ENCODE data around the gene HSPH1.

The HSPH1 gene

DNA sequence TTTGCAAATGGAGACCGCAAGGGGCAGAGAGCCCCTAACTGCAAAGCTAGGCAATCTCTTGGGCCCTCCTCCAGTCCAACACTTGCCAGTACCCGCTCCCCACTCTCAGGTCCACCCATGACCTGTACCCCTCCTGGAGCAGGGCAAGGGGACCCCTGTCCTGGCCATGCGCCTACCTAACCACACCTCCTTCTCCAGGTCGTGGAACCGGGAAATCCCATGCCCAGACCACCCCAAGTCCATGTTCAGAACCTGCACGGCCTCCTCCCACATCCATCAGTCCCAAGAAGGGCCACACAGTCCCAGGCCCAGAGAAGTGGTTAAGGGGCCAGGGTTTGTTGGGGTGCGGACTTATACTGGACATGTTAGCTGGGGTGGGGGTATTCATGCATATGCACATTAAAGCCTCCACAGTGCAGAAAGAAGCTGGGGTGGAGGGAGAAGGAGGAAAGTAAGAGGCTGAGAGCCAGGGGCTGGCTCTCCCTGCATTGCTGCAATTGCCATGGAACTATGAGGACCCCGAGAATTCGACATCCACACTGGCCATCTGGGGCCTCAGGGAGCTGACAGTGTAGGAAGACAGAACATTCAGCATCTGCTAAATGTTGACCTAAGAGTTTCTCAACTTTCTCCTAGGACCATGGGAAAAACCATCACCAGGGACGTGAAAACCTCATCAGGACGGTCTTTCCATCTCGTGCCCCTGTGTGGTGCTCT lies 39.0 kb downstream of the HSPH1 start:
- H3K9ac ChIP-seq (ENCODE audit: low read length): no peak overlapping the region
- no peaks in the 10 kb centered on the region for H3K36me3 ChIP-seq (ENCODE audit: control insufficient read depth, low read depth, low read length)
- H3K4me3 ChIP-seq (ENCODE audit: low read length): no peak overlapping the region
- no peaks in the 10 kb centered on the region for H3K27me3 ChIP-seq (ENCODE audit: control insufficient read depth, insufficient read depth, low read length)
- H3K9me3 ChIP-seq (ENCODE audit: control insufficient read depth, low read depth, low read length): no peaks in the 10 kb centered on the region
- no peak overlapping the region for H3K27ac ChIP-seq (ENCODE audit: low read length)
- no peaks in the 10 kb centered on the region for H3K4me1 ChIP-seq (ENCODE audit: control insufficient read depth, low read depth, low read length)

DNA sequence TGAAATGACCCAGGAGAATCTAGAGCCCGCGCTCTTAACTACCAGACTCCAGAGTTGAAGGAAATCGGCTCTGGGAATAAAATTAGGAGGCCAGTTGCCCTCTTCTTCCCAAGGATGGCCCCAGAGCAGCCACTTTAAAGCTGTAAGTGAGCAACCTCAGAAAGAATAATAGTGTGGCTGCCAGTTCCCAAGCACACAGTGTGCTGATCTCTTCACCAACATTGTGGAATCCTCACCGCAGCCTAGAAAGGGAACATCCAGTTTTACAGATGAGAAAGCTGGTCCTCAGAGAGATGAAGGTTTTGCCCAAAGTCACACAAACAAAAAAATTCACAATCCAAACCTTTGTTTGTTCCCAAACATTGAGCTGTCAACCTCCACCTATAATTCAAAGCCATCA lies 39.6 kb downstream of the HSPH1 start:
- Histone ChIP-seq H3K27me3 (ENCODE audit: control insufficient read depth, insufficient read depth, low read length) (no peaks in the 10 kb centered on the region), H3K27ac (ENCODE audit: low read length) (no peak overlapping the region), H3K9ac (ENCODE audit: low read length) (no peak overlapping the region), H3K9me3 (ENCODE audit: control insufficient read depth, low read depth, low read length) (no peaks in the 10 kb centered on the region), H3K4me3 (ENCODE audit: low read length) (no peak overlapping the region), H3K36me3 (ENCODE audit: control insufficient read depth, low read depth, low read length) (no peaks in the 10 kb centered on the region), H3K4me1 (ENCODE audit: control insufficient read depth, low read depth, low read length) (no peaks in the 10 kb centered on the region)

DNA sequence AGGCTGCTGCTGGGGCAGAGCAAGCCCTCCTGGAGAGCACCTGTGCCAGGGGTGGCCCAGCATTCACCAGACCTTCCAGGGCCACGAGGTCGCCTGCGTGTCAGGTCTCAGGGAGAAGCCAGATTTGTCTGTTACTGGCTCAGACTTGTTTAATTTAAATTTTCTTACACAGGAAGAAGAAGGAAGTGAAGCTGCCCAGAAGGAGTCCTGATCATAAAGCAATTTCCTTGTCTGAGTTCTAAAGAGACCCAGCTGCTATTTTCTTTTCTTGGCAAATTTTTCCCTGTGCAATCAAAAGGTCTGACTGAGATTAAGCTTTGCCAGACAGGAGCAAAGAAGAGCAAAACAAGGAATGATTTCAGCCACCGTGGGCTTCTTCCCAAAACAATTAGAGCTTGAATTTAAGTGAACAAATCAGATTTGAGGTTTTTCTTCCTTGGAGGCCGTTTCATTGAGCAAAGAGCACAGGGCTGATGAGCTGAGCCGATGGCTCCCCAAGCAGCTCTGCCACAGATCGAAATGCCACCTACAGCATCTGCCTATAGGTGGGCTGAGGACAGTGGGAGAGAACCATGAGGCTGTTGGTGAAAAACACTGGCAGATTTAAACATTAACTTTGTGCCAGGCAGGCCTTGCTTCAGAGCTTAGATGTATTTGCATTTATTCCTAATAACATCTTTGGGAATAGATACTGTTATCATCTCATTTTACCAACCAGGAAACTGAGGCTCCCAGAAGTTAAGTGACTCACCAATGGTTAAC lies 40.1 kb downstream of the HSPH1 start:
- no peak overlapping the region for H3K9ac ChIP-seq (ENCODE audit: low read length)
- H3K27me3 ChIP-seq (ENCODE audit: control insufficient read depth, insufficient read depth, low read length): no peaks in the 10 kb centered on the region
- no peaks in the 10 kb centered on the region for H3K36me3 ChIP-seq (ENCODE audit: control insufficient read depth, low read depth, low read length)
- no peaks in the 10 kb centered on the region for H3K4me1 ChIP-seq (ENCODE audit: control insufficient read depth, low read depth, low read length)
- H3K27ac ChIP-seq (ENCODE audit: low read length): no peak overlapping the region
- H3K9me3 ChIP-seq (ENCODE audit: control insufficient read depth, low read depth, low read length): no peaks in the 10 kb centered on the region
- no peak overlapping the region for H3K4me3 ChIP-seq (ENCODE audit: low read length)

DNA sequence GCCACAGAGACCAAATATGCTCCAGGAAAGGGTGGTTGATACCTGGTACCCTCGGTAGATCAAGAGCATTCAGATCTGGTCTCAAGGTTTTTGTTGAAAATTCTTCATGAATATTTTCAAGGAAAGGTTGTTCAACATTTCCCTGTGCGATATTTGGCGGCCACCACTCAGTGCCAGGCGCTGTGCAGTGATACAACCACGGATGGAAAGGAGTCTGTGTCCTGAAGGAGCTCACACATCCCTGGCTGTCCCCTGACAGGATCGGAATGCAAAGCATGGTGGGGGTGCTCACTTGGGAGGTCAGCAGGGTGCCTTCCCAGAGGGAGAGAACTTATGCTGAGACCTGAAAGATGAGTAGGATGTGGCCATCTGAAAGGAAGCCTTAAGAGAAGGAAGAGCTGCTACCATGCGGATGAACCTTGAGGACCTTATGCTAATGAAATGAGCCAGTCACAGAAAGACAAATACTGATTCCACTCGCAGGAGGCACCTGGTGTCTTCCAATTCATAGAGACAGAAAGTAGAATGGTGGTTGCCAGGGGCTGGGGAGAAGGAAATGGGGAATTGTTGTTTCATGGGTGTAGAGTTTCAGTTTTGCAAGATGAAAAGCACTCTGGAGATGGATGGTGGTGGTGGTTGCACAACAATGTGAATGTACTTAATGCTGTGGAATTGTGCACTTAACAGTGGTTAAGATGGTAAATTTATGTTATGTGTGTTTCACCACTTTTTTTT lies 41.6 kb downstream of the HSPH1 start:
- H3K9me3 ChIP-seq (ENCODE audit: control insufficient read depth, low read depth, low read length): no peaks in the 10 kb centered on the region
- H3K36me3 ChIP-seq (ENCODE audit: control insufficient read depth, low read depth, low read length): no peaks in the 10 kb centered on the region
- no peaks in the 10 kb centered on the region for H3K27me3 ChIP-seq (ENCODE audit: control insufficient read depth, insufficient read depth, low read length)
- no peak overlapping the region for H3K27ac ChIP-seq (ENCODE audit: low read length)
- no peaks in the 10 kb centered on the region for H3K4me1 ChIP-seq (ENCODE audit: control insufficient read depth, low read depth, low read length)
- H3K4me3 ChIP-seq (ENCODE audit: low read length): no peak overlapping the region
- no peak overlapping the region for H3K9ac ChIP-seq (ENCODE audit: low read length)

DNA sequence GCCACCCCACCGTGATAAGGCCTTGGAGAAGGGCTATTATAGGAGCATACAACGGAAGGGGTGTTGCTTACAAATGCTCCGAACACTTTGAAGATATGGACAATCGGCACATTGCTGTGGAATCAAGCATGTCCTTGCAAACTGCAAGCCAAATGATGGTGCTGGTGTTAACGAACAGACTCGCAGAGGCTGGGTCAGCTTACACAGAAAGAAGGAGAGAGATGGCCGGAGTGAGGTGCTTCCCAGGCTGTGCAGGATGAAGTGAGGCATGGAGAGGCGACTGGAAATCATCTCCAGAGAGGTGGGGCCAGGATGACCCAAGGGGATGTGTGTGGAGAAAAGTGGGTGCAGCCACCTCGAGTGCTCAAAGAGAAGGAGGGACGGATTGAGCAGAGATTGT lies 42.2 kb downstream of the HSPH1 start:
- H3K27me3 ChIP-seq (ENCODE audit: control insufficient read depth, insufficient read depth, low read length): no peaks in the 10 kb centered on the region
- no peak overlapping the region for H3K4me3 ChIP-seq (ENCODE audit: low read length)
- no peaks in the 10 kb centered on the region for H3K9me3 ChIP-seq (ENCODE audit: control insufficient read depth, low read depth, low read length)
- H3K27ac ChIP-seq (ENCODE audit: low read length): no peak overlapping the region
- no peaks in the 10 kb centered on the region for H3K4me1 ChIP-seq (ENCODE audit: control insufficient read depth, low read depth, low read length)
- no peaks in the 10 kb centered on the region for H3K36me3 ChIP-seq (ENCODE audit: control insufficient read depth, low read depth, low read length)
- H3K9ac ChIP-seq (ENCODE audit: low read length): no peak overlapping the region

DNA sequence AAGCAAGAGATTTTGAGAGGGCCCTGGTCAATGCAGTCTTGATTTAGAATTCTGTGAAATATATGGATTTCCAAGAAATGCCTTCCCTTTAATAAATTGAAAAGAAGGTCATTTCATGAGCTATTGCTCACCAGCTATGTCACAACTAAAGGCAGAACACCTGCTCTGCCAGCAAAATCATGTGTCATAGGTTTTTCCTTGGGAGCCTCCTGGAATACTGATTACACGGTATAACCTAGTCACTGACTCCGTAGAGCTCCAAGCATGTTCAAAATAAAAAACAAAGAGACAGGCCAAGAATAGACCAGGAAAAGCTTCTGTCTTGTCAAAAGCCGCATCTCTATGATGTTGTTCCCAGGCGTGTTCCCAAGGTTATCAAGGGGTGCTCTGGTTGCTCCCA lies 45.5 kb downstream of the HSPH1 start:
- no peaks in the 10 kb centered on the region for H3K9me3 ChIP-seq (ENCODE audit: control insufficient read depth, low read depth, low read length)
- no peak overlapping the region for H3K27ac ChIP-seq (ENCODE audit: low read length)
- H3K4me1 ChIP-seq (ENCODE audit: control insufficient read depth, low read depth, low read length): no peaks in the 10 kb centered on the region
- no peak overlapping the region for H3K4me3 ChIP-seq (ENCODE audit: low read length)
- H3K9ac ChIP-seq (ENCODE audit: low read length): no peak overlapping the region
- no peaks in the 10 kb centered on the region for H3K27me3 ChIP-seq (ENCODE audit: control insufficient read depth, insufficient read depth, low read length)
- no peaks in the 10 kb centered on the region for H3K36me3 ChIP-seq (ENCODE audit: control insufficient read depth, low read depth, low read length)

DNA sequence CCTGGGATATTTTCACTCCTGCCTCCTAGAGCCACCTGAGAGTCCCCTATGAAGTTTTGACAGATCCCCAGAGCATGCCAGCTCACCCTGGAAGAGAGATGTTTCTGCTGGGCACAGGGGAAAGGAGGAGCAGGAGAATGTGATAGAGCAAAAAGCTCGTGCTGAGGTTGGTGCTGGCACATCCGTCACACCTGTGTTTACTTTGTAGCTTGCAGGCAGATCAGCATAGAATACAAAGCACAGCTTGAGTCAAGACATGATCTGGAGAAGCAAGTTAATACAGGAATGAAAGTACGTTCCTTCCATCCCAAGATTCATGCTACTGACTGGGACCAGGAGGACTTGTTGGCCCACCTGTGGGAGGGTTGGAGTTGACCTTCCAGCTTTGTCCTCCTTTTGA lies 46.1 kb downstream of the HSPH1 start:
- Histone ChIP-seq H3K4me3 (ENCODE audit: low read length) (no peak overlapping the region), H3K36me3 (ENCODE audit: control insufficient read depth, low read depth, low read length) (no peaks in the 10 kb centered on the region), H3K27ac (ENCODE audit: low read length) (no peak overlapping the region), H3K9ac (ENCODE audit: low read length) (no peak overlapping the region), H3K27me3 (ENCODE audit: control insufficient read depth, insufficient read depth, low read length) (no peaks in the 10 kb centered on the region), H3K4me1 (ENCODE audit: control insufficient read depth, low read depth, low read length) (no peaks in the 10 kb centered on the region), H3K9me3 (ENCODE audit: control insufficient read depth, low read depth, low read length) (no peaks in the 10 kb centered on the region)

DNA sequence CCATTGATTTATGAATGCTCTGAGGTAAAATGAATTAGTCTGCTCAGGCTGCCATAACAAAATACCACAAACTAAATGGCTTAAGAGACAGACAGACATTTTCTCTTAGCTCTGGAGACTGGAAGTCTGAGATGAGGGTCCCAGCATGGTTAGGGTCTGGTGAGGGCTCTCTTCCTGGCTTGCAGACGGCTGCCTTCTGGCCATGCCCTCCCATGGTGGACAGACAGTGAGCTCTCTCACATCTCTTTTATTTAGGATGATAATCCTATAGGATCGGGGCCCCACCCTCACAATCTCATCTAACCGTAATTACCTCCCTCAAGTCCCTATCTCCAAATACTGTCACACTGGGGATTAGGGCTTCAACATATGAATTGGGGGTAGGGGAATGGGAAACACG lies 47.1 kb downstream of the HSPH1 start:
- no peaks in the 10 kb centered on the region for H3K36me3 ChIP-seq (ENCODE audit: control insufficient read depth, low read depth, low read length)
- H3K4me1 ChIP-seq (ENCODE audit: control insufficient read depth, low read depth, low read length): no peaks in the 10 kb centered on the region
- no peak overlapping the region for H3K9ac ChIP-seq (ENCODE audit: low read length)
- no peak overlapping the region for H3K27ac ChIP-seq (ENCODE audit: low read length)
- H3K4me3 ChIP-seq (ENCODE audit: low read length): no peak overlapping the region
- H3K9me3 ChIP-seq (ENCODE audit: control insufficient read depth, low read depth, low read length): no peaks in the 10 kb centered on the region
- H3K27me3 ChIP-seq (ENCODE audit: control insufficient read depth, insufficient read depth, low read length): no peaks in the 10 kb centered on the region

DNA sequence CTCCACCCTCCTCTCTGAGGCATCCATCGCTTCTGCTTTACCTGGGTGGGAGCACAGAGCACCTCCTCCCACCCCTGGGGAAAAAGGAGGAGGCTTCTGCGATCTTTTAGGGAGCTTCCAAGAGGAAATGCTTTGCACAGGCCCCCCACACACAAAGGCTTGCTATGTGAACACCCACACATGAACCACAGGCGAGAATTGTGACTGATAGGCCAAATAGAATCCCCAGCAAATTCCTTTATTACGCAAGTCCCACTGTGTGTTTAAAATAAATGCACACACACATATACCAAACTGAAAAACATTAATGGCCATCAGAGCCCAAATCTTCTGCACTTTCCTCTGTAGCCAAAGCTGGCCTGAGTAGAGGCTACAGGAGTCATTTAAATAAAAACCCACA lies 50.6 kb downstream of the HSPH1 start:
- Histone ChIP-seq H3K27me3 (ENCODE audit: control insufficient read depth, insufficient read depth, low read length) (no peaks in the 10 kb centered on the region), H3K27ac (ENCODE audit: low read length) (no peak overlapping the region), H3K9me3 (ENCODE audit: control insufficient read depth, low read depth, low read length) (no peaks in the 10 kb centered on the region), H3K36me3 (ENCODE audit: control insufficient read depth, low read depth, low read length) (no peaks in the 10 kb centered on the region), H3K9ac (ENCODE audit: low read length) (no peak overlapping the region), H3K4me1 (ENCODE audit: control insufficient read depth, low read depth, low read length) (no peaks in the 10 kb centered on the region), H3K4me3 (ENCODE audit: low read length) (no peak overlapping the region)

DNA sequence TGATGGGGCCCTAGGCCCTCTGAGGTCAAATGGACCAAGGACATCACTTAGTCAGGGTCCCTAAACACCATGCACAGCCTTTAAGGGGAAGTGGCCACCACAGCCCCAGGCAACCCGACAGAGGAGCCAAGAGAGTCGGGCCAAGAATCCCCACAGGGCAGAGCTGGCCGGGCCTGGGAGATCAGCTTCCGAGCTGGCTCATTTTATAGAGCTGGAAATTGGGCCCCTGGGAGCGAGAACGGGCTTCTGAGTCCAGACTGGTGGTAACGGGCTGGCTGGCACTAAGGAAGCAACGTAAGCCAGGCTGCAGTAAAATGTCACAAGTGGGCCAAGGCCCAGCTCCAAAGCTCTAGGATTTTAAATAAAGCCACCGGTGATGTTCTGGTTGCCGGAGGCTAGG lies 51.1 kb downstream of the HSPH1 start:
- no peaks in the 10 kb centered on the region for H3K9me3 ChIP-seq (ENCODE audit: control insufficient read depth, low read depth, low read length)
- H3K4me3 ChIP-seq (ENCODE audit: low read length): no peak overlapping the region
- no peak overlapping the region for H3K27ac ChIP-seq (ENCODE audit: low read length)
- no peaks in the 10 kb centered on the region for H3K4me1 ChIP-seq (ENCODE audit: control insufficient read depth, low read depth, low read length)
- H3K36me3 ChIP-seq (ENCODE audit: control insufficient read depth, low read depth, low read length): no peaks in the 10 kb centered on the region
- H3K27me3 ChIP-seq (ENCODE audit: control insufficient read depth, insufficient read depth, low read length): no peaks in the 10 kb centered on the region
- no peak overlapping the region for H3K9ac ChIP-seq (ENCODE audit: low read length)

DNA sequence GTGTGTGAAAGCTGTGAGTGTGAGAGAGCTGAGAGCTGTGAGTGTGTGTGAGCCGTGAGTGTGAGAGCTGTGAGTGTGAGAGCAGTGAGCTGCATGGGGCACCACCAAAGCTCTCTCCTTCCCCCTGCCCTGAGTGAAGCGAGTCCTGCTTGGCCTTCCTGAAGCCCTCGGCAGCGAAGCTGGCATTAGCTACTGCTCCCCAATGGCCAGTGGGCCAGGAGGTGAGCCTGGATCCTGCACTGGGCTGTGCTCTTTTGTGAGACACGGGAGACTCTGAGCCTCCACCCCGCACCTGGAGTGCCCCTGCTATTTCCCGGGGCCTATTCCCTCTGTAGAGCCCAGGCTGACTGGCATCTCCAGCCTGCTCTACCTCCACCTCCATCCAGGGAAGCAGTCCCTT lies 51.5 kb downstream of the HSPH1 start:
- Histone ChIP-seq H3K9me3 (ENCODE audit: control insufficient read depth, low read depth, low read length) (no peaks in the 10 kb centered on the region), H3K4me1 (ENCODE audit: control insufficient read depth, low read depth, low read length) (no peaks in the 10 kb centered on the region), H3K27ac (ENCODE audit: low read length) (no peak overlapping the region), H3K4me3 (ENCODE audit: low read length) (no peak overlapping the region), H3K36me3 (ENCODE audit: control insufficient read depth, low read depth, low read length) (no peaks in the 10 kb centered on the region), H3K27me3 (ENCODE audit: control insufficient read depth, insufficient read depth, low read length) (no peaks in the 10 kb centered on the region), H3K9ac (ENCODE audit: low read length) (no peak overlapping the region)
